ENCODE results near the gene SNX32. TPM values are rescaled to one million over a fixed set of nuclear protein-coding genes. Genes with fewer than 3 reads are reported as not detected.

SNX32 gene
- polyA plus RNA-seq, 1 donor (not counting 4 experiments of a cell fraction or from before 2014, with no cell fraction given), result 0.12 TPM

DNA sequence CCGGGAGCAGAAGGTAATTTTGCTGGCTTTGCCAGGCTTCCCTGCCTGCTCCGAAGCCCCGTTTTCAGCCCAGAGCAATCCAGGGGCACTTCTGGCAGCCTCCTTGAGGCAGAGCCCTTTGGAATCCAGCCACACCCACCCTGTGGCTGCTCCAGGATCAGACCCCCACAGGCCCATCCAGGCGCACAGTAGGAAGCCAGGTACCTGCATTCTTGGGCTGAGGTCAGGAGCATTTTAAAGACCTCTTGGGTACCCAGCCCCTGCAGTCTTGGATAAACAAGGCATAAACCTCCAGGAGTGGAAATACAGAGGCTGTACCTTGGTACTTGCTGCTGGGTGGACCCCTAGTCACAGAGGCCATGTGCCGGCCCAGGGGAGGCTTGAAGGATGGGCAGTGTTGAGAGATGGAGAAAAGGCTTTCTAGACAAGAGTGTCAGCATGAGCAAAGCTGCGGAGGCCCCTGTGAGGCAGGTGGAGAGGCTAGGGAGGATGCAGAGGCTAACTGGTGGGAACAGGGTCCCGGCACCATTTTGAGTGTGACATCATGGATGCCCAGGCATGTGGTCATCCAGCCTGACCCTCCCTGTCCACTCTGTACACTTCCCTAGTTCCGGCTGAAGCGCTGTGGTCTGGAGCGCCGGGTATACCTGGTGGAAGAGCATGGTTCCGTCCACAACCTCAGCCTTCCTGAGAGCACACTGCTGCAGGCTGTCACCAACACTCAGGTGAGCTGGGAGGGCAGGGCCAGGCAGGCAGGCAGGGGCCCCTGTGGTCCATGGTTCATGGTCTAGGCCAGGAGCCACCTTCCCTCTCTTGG, 30.3 kb downstream of the SNX32 start:
- H3K4me2 ChIP-seq (ENCODE audit: control insufficient read depth, extremely low read depth, insufficient read depth, low read depth, low read length), result no peak overlapping the region
- no peaks in the 10 kb centered on the region for H4K20me1 ChIP-seq (ENCODE audit: control insufficient read depth, extremely low read depth, insufficient read depth, low read length)
- H3K36me3 ChIP-seq (ENCODE audit: control insufficient read depth in 2 of 2, extremely low read depth in 1 of 2, insufficient read depth in 2 of 2, low read length in 2 of 2), result peaks cover 34 to 51% of the 10 kb centered on the region in 2 experiments
- peaks cover 29% of the 10 kb centered on the region for H3K79me2 ChIP-seq (ENCODE audit: control insufficient read depth, insufficient read depth, low read length)
- DNase-seq (ENCODE audit: low read depth, low spot score) (no peak), FAIRE-seq (no peak)
- no peak overlapping the region for H2AFZ ChIP-seq (ENCODE audit: control insufficient read depth, low read length)
- H3K9me3 ChIP-seq (ENCODE audit: control insufficient read depth, low read depth, low read length), result no peaks in the 10 kb centered on the region
- dilution Hi-C loops (cut with MboI; ENCODE audit: extremely low pct_ligation_motif_present, low sequenced_read_pairs), result no loop called here
- H3K27ac ChIP-seq (ENCODE audit: control insufficient read depth, insufficient read depth, low read length), result no peak overlapping the region
- H3K4me3 ChIP-seq (ENCODE audit: control insufficient read depth in 2 of 3, extremely low read depth in 1 of 3, insufficient read depth in 2 of 3, low read depth in 1 of 3, low read length in 3 of 3), result no peak overlapping the region
- no peak for TF ChIP-seq EZH2 (IDR thresholded peaks at IDR 0.05; ENCODE audit: low read length)
- TF ChIP-seq CTCF (optimal IDR thresholded peaks at IDR 0.05 in 1 of 3, IDR thresholded peaks at IDR 0.05 in 1 of 3, conservative IDR thresholded peaks at IDR 0.05 in 1 of 3; ENCODE audit: extremely low read depth in 1 of 3, insufficient read depth in 2 of 3, low read length in 3 of 3), result no peak
- H3K4me1 ChIP-seq (ENCODE audit: control insufficient read depth, extremely low read depth, insufficient read depth, low read length), result peaks cover 15% of the 10 kb centered on the region
- H3K27me3 ChIP-seq (ENCODE audit: control insufficient read depth, extremely low read depth, insufficient read depth, low read length), result no peaks in the 10 kb centered on the region
- H3K9ac ChIP-seq (ENCODE audit: control insufficient read depth, extremely low read depth, insufficient read depth, low read length), result no peak overlapping the region
- H3K9me1 ChIP-seq (ENCODE audit: control insufficient read depth, extremely low read depth, insufficient read depth, low read length), result no peaks in the 10 kb centered on the region

DNA sequence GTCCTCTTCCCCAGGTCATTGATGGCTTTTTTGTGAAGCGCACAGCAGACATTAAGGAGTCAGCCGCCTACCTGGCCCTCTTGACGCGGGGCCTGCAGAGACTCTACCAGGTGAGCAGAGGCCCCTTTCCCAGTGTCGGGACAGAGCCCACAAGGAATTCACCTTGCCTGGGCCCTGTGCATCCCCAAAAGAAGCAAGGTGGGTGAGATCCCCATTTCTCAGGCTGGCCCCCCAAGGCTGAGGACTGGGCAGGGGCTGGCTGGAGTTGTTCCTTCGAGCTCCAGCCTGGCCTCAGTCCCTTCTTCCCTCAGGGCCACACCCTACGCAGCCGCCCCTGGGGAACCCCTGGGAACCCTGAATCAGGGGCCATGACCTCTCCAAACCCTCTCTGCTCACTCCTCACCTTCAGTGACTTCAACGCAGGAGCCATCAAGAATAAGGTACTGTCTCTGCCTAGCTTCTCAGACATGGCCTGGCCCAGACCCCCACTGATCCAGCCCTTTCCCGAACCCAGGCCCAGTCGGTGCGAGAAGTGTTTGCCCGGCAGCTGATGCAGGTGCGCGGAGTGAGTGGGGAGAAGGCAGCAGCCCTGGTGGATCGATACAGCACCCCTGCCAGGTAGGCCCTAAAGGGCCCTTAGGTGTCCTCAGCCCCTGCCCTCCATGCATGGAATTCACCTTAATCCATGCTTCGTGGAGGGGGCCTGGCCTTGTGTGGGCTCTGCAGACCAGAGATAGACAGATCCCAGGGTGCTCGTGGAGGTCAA, 31.1 kb downstream of the SNX32 start:
- no peak overlapping the region for H3K9ac ChIP-seq (ENCODE audit: control insufficient read depth, extremely low read depth, insufficient read depth, low read length)
- H3K9me1 ChIP-seq (ENCODE audit: control insufficient read depth, extremely low read depth, insufficient read depth, low read length), result no peaks in the 10 kb centered on the region
- dilution Hi-C loops (cut with MboI; ENCODE audit: extremely low pct_ligation_motif_present, low sequenced_read_pairs), result no loop called here
- H3K36me3 ChIP-seq (ENCODE audit: control insufficient read depth in 2 of 2, extremely low read depth in 1 of 2, insufficient read depth in 2 of 2, low read length in 2 of 2), result peaks cover 34 to 51% of the 10 kb centered on the region in 2 experiments
- TF ChIP-seq EZH2 (IDR thresholded peaks at IDR 0.05; ENCODE audit: low read length) (no peak), CTCF (optimal IDR thresholded peaks at IDR 0.05 in 1 of 3, IDR thresholded peaks at IDR 0.05 in 1 of 3, conservative IDR thresholded peaks at IDR 0.05 in 1 of 3; ENCODE audit: extremely low read depth in 1 of 3, insufficient read depth in 2 of 3, low read length in 3 of 3) (no peak)
- no peaks in the 10 kb centered on the region for H3K27me3 ChIP-seq (ENCODE audit: control insufficient read depth, extremely low read depth, insufficient read depth, low read length)
- no peak overlapping the region for H3K4me3 ChIP-seq (ENCODE audit: control insufficient read depth in 2 of 3, extremely low read depth in 1 of 3, insufficient read depth in 2 of 3, low read depth in 1 of 3, low read length in 3 of 3)
- DNase-seq (ENCODE audit: low read depth, low spot score), result no peak
- H2AFZ ChIP-seq (ENCODE audit: control insufficient read depth, low read length), result no peak overlapping the region
- H3K4me1 ChIP-seq (ENCODE audit: control insufficient read depth, extremely low read depth, insufficient read depth, low read length), result peaks cover 10% of the 10 kb centered on the region
- H3K9me3 ChIP-seq (ENCODE audit: control insufficient read depth, low read depth, low read length), result no peaks in the 10 kb centered on the region
- no peak for FAIRE-seq
- no peak overlapping the region for H3K4me2 ChIP-seq (ENCODE audit: control insufficient read depth, extremely low read depth, insufficient read depth, low read depth, low read length)
- no peak overlapping the region for H3K27ac ChIP-seq (ENCODE audit: control insufficient read depth, insufficient read depth, low read length)
- H4K20me1 ChIP-seq (ENCODE audit: control insufficient read depth, extremely low read depth, insufficient read depth, low read length), result no peaks in the 10 kb centered on the region
- H3K79me2 ChIP-seq (ENCODE audit: control insufficient read depth, insufficient read depth, low read length), result peaks cover 29% of the 10 kb centered on the region

All from keratinocyte (primary cell).